H1 (cell line): ENCODE data around the gene SLC34A1. TPM values are rescaled to one million over a fixed set of nuclear protein-coding genes. Genes with fewer than 3 reads are reported as not detected.

ENCODE experiments used
- KDM5A ChIP-seq: fragments of 200-600 bp; IDR thresholded peaks from 2 replicates; pipeline ENCODE4 v1.7.1; 2012; ENCODE audit warnings: mild to moderate bottlenecking, low read length, inconsistent platforms, mixed read lengths
- POU5F1 ChIP-seq: IDR thresholded peaks from 2 replicates; pipeline ENCODE4 v1.6.1; 2011; ENCODE audit warnings: low read depth, mild to moderate bottlenecking, low read length, moderate library complexity
- RAD21 ChIP-seq, 2 experiments: IDR thresholded peaks in 1 of 2; conservative IDR thresholded peaks in 1 of 2; 2 replicates each; pipeline ENCODE4 v1.6.1; 2011; ENCODE audit warnings: low read depth in 2 of 2, low read length in 2 of 2, improper control_type of control experiment in 1 of 2, inconsistent platforms in 1 of 2, mild to moderate bottlenecking in 1 of 2, moderate library complexity in 1 of 2
- SAP30 ChIP-seq: fragments of 300-600 bp; sonication (generic); IDR thresholded peaks from 2 replicates; pipeline ENCODE4 v1.7.1; 2012; ENCODE audit warnings: low read length, moderate library complexity, mild to moderate bottlenecking, inconsistent platforms; ENCODE audit not compliant: insufficient read depth, insufficient replicate concordance
- SIX5 ChIP-seq: IDR thresholded peaks from 2 replicates; pipeline ENCODE4 v1.6.1; 2011; ENCODE audit warnings: mild to moderate bottlenecking, low read depth, low read length
- TEAD4 ChIP-seq: IDR thresholded peaks from 2 replicates; pipeline ENCODE4 v1.6.1; 2012; ENCODE audit warnings: low read depth, low read length, inconsistent platforms, mixed read lengths
- polyA plus RNA-seq, 7 experiments: library from polyadenylated mRNA; depleted of rRNA in 3 of 7; stranded (reverse) in 5 of 7; unstranded in 2 of 7; fragments of >200 nt in 5 of 7; fragments of 200-250 nt in 2 of 7; gene quantifications; 1 replicate in 5 of 7; 2 replicates in 1 of 7; 4 replicates in 1 of 7; pipeline versions ENCODE4 v1.2.1 to v1.2.3, GENCODE V29; 2011 to 2013; ENCODE audit warnings: missing spikeins in 2 of 7, mixed read lengths in 2 of 7
- total RNA-seq: library from RNA; stranded (reverse); fragmentation: NEBNext Ultra II Directional; extraction: Animal tissue kit (Norgen Biotek cat#: 25700); gene quantifications from 2 replicates; pipeline ENCODE4 v1.2.1, GENCODE V29; 2021

The SLC34A1 gene
- total and polyA plus RNA-seq, 2 of the 8 experiments (the other 6 are each of a cell fraction or from before 2014, with no cell fraction given), result not detected

- TF ChIP-seq POU5F1, result no peak
- no peak for TF ChIP-seq SIX5
- TF ChIP-seq RAD21 (IDR thresholded peaks at IDR 0.05 in 1 of 2, conservative IDR thresholded peaks at IDR 0.05 in 1 of 2; ENCODE audit: low read depth in 2 of 2, low read length in 2 of 2), result peak; percentile 93 to 97
- TF ChIP-seq TEAD4, result no peak
- TF ChIP-seq KDM5A, result no peak
- TF ChIP-seq SAP30, result peak; percentile 54
- TF ChIP-seq, all 59 proteins: peak for 13
Measured at GRCh38 chr5:177390363-177391300, 6.4 kb downstream of the SLC34A1 start (continued).
